HL-60 (cell line): ENCODE measurements around the gene GLA.

Experiments used
- DNase-seq, 2 experiments: peaks; one replicate each; pipeline ENCODE4 v3.0.0-alpha.2; 2010 to 2020; ENCODE audit warnings: low read depth in 1 of 2, low spot score in 1 of 2
- H3K27ac ChIP-seq: fragments of 250-450 bp; sonication (Bioruptor Pico); replicated peaks from 2 replicates; pipeline ENCODE4 v1.5.1; 2020; ENCODE audit warnings: mild to moderate bottlenecking, moderate library complexity
- H3K27me3 ChIP-seq: fragments of 250-450 bp; sonication (Bioruptor Pico); 2 replicates; pipeline ENCODE4 v1.5.1; 2021; ENCODE audit warnings: mild to moderate bottlenecking, moderate library complexity; ENCODE audit not compliant: insufficient read depth, poor library complexity, severe bottlenecking
- H3K4me3 ChIP-seq: replicated peaks from 2 replicates; pipeline ENCODE4 v1.5.1; 2011; ENCODE audit warnings: mild to moderate bottlenecking, control low read depth, low read length; ENCODE audit not compliant: insufficient read depth
- GABPA ChIP-seq: IDR thresholded peaks from 2 replicates; pipeline ENCODE4 v1.6.1; 2012; ENCODE audit warnings: low read depth
- POLR2AphosphoS5 ChIP-seq: IDR thresholded peaks from 2 replicates; pipeline ENCODE4 v1.6.1; 2012; ENCODE audit warnings: low read depth
- SPI1 ChIP-seq: IDR thresholded peaks from 2 replicates; pipeline ENCODE4 v1.6.1; 2012; ENCODE audit warnings: low read depth, mild to moderate bottlenecking, borderline replicate concordance
- TF ChIP-seq, protein P1 (sequence below): IDR thresholded peaks from 2 replicates; pipeline ENCODE4 v1.6.1; 2012; ENCODE audit warnings: low read depth; ENCODE audit not compliant: insufficient replicate concordance
- TF ChIP-seq, protein P2 (sequence below): IDR thresholded peaks from one replicate; pipeline ENCODE4 v1.5.1; 2011; ENCODE audit warnings: low read length, control low read depth, inconsistent platforms; ENCODE audit not compliant: insufficient read depth

GLA gene

GRCh38 chrX:101362116-101362515 is 45.6 kb downstream of the GLA start:
- no peak overlapping the region for H3K4me3 ChIP-seq
- no peaks in the 10 kb centered on the region for H3K27me3 ChIP-seq
- TF ChIP-seq SPI1, result no peak
- TF ChIP-seq, protein P1, sequence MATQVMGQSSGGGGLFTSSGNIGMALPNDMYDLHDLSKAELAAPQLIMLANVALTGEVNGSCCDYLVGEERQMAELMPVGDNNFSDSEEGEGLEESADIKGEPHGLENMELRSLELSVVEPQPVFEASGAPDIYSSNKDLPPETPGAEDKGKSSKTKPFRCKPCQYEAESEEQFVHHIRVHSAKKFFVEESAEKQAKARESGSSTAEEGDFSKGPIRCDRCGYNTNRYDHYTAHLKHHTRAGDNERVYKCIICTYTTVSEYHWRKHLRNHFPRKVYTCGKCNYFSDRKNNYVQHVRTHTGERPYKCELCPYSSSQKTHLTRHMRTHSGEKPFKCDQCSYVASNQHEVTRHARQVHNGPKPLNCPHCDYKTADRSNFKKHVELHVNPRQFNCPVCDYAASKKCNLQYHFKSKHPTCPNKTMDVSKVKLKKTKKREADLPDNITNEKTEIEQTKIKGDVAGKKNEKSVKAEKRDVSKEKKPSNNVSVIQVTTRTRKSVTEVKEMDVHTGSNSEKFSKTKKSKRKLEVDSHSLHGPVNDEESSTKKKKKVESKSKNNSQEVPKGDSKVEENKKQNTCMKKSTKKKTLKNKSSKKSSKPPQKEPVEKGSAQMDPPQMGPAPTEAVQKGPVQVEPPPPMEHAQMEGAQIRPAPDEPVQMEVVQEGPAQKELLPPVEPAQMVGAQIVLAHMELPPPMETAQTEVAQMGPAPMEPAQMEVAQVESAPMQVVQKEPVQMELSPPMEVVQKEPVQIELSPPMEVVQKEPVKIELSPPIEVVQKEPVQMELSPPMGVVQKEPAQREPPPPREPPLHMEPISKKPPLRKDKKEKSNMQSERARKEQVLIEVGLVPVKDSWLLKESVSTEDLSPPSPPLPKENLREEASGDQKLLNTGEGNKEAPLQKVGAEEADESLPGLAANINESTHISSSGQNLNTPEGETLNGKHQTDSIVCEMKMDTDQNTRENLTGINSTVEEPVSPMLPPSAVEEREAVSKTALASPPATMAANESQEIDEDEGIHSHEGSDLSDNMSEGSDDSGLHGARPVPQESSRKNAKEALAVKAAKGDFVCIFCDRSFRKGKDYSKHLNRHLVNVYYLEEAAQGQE, result no peak
- no peak for TF ChIP-seq POLR2AphosphoS5
- TF ChIP-seq, protein P2, sequence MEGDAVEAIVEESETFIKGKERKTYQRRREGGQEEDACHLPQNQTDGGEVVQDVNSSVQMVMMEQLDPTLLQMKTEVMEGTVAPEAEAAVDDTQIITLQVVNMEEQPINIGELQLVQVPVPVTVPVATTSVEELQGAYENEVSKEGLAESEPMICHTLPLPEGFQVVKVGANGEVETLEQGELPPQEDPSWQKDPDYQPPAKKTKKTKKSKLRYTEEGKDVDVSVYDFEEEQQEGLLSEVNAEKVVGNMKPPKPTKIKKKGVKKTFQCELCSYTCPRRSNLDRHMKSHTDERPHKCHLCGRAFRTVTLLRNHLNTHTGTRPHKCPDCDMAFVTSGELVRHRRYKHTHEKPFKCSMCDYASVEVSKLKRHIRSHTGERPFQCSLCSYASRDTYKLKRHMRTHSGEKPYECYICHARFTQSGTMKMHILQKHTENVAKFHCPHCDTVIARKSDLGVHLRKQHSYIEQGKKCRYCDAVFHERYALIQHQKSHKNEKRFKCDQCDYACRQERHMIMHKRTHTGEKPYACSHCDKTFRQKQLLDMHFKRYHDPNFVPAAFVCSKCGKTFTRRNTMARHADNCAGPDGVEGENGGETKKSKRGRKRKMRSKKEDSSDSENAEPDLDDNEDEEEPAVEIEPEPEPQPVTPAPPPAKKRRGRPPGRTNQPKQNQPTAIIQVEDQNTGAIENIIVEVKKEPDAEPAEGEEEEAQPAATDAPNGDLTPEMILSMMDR, result no peak
- TF ChIP-seq GABPA, result no peak
- H3K27ac ChIP-seq, result no peak overlapping the region
- DNase-seq, result no peak

DNA sequence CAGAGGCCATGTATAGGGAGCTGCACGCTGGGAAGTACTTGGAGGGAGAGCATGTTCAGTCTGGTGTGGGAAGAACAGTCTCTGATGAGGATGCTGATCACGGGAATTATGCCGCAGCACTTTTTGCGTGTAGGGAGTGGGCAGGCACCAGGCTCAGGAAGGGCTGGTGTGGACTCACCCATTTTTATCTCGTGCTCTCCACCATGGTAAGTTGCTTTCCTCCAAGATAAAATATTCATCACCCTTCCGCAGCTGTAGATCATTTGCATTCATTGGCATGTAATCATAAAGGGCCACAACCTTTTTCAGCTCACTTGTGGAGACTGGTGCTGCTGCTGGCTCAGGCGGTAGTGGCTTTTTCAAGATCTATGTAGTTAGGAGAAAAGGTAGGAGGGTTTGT is 47.3 kb downstream of the GLA start:
- TF ChIP-seq, protein P2, result no peak
- no peak for TF ChIP-seq GABPA
- TF ChIP-seq, protein P1, result no peak
- Histone ChIP-seq H3K4me3 (no peak overlapping the region), H3K27ac (no peak overlapping the region), H3K27me3 (no peaks in the 10 kb centered on the region)
- DNase-seq, result no peak

DNA sequence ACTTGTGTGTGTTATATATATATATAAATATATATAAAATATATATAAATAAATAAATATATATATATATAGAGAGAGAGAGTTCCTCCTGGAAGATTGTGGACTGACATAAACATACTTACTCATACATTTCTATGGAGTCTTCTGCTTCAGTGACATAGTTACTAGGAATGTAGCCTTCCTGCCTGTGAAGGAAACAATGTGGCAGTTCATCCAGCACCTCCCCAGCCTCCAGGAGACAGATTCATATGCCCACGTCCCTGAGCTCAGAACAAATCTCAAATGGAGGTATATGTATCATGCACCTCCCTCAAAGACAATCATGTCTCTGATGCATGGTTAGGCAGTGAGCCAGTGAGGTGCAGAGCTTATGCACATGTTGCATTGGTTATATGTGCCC is 47.8 kb downstream of the GLA start:
- DNase-seq, result no peak
- Histone ChIP-seq H3K27ac (no peak overlapping the region), H3K4me3 (no peak overlapping the region), H3K27me3 (no peaks in the 10 kb centered on the region)
- TF ChIP-seq POLR2AphosphoS5, result no peak
- TF ChIP-seq SPI1, result no peak
- no peak for TF ChIP-seq GABPA
- TF ChIP-seq, protein P2, result no peak
- TF ChIP-seq, protein P1, result no peak
